Activated naive CD4-positive, alpha-beta T cell treated with anti-CD3 and anti-CD28 coated beads, Interleukin-2, amount 50 U/mL, for 72 hours (primary cell): Measurements from ENCODE around the gene ZNRF1. TPM values are rescaled to one million over a fixed set of nuclear protein-coding genes. Genes with fewer than 3 reads are reported as not detected.
A peak's percentile ranks its signal among the peaks of the same experiment; 100 is the strongest.
"Not testable (repeated sequence)": the region's sequence is repeated elsewhere in the genome, so short reads cannot be mapped to it uniquely, and the experiment has no call there.

Experiments used
- ATAC-seq, 2 donors: fragments of 150-1000 bp; cut with Tn5 transposase; 2 replicates each; pipeline ENCODE4 v1.10.0; 2021; ENCODE audit warnings: mild to moderate bottlenecking in 2 of 2, moderate library complexity in 2 of 2
- DNase-seq, 2 donors: peaks; one replicate each; pipeline ENCODE4 v3.0.0; 2021 to 2022; ENCODE audit warnings: low spot score in 2 of 2
- H3K27ac Mint-ChIP-seq, 2 donors: one replicate each; pipeline ENCODE4 v1.8.0; 2022; ENCODE audit warnings: mild to moderate bottlenecking in 2 of 2, mixed read lengths in 2 of 2
- H3K36me3 Mint-ChIP-seq, 2 donors: one replicate each; pipeline ENCODE4 v1.8.0; 2022; ENCODE audit warnings: mixed read lengths in 2 of 2
- H3K9me3 Mint-ChIP-seq, 2 donors: one replicate each; pipeline ENCODE4 v1.8.0; 2022; ENCODE audit warnings: mixed read lengths in 2 of 2
- total RNA-seq, 2 donors: library from RNA; stranded (reverse); gene quantifications; one replicate each; pipeline ENCODE4 v1.2.3, GENCODE V29; 2022

Gene ZNRF1
- total RNA-seq, 2 donors from 2014 or later, result 20.4 to 45.1 TPM

GRCh38 chr16:75090899-75091298, 92.1 kb downstream of the ZNRF1 start:
- H3K27ac Mint-ChIP-seq, ATAC-seq, H3K9me3 Mint-ChIP-seq, H3K36me3 Mint-ChIP-seq, DNase-seq: not testable (repeated sequence)

DNA sequence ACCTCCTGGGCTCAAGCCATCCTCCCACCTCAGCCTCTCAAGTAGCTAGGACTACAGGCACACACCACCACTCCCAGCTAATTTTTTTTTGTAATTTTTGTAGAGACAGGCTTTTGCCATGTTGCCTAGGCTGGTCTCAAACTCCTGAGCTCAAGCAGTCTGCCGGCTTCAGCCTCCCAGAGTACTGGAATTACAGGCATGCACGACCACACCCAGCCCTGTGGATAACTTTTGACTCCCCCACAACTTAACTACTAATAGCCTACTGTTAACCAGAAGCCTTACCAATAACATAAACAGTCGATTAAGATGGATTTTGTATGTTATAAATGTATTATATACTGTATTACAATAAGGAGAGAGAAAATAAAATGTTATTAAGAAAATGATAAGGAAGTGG, 92.8 kb downstream of the ZNRF1 start:
- H3K36me3 Mint-ChIP-seq, DNase-seq, ATAC-seq, H3K9me3 Mint-ChIP-seq, H3K27ac Mint-ChIP-seq: not testable (repeated sequence)

- ATAC-seq (no peak), DNase-seq (no peak)
- Mint-ChIP-seq H3K36me3 (no peaks in the 10 kb centered on the region), H3K9me3 (no peaks in the 10 kb centered on the region), H3K27ac (peak overlapping the region in 1 of 2 donors; percentile 66)
Observed at GRCh38 chr16:75092777-75093176, 94.0 kb downstream of the ZNRF1 start.

GRCh38 chr16:75093598-75094540, 95.0 kb downstream of the ZNRF1 start:
- no peak for DNase-seq
- Mint-ChIP-seq H3K9me3 (no peaks in the 10 kb centered on the region), H3K36me3 (no peaks in the 10 kb centered on the region), H3K27ac (peak overlapping the region in 1 of 2 donors; percentile 66)
- no peak for ATAC-seq

DNA sequence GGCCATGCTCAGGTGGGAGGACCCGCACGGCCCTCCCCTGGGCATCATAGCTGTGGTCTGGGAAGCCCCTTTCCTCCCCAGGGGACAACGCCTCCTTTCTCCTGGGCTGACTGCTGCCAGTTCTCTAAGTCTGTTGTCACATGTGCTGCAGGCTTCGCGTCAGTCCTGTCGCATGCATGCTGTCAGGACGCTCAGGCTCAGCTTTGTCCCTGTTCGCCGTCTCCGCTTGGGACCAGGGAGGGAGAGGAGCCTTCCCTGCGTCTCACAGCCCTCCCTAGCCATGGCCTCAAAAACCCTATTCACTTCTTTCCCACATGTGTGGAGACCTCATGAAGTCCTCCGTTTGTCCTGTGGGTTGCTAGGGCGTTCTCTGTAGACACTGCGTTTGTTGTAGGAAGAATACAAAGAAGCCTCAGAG, 96.4 kb downstream of the ZNRF1 start:
- DNase-seq (no peak), ATAC-seq (no peak)
- Mint-ChIP-seq H3K36me3 (peaks cover 0 to 2% of the 10 kb centered on the region in 2 donors), H3K9me3 (no peaks in the 10 kb centered on the region), H3K27ac (no peak overlapping the region)

GRCh38 chr16:75096656-75097055, 97.8 kb downstream of the ZNRF1 start:
- Mint-ChIP-seq H3K9me3 (no peaks in the 10 kb centered on the region), H3K27ac (peak overlapping the region; percentile 17 to 45), H3K36me3 (peaks cover 0 to 5% of the 10 kb centered on the region in 2 donors)
- peak in 1 of 2 donors; percentile 12 for ATAC-seq
- DNase-seq, result no peak

GRCh38 chr16:75097191-75097761, 98.5 kb downstream of the ZNRF1 start:
- ATAC-seq (no peak), DNase-seq (no peak)
- Mint-ChIP-seq H3K36me3 (peaks cover 0 to 6% of the 10 kb centered on the region in 2 donors), H3K9me3 (no peaks in the 10 kb centered on the region), H3K27ac (peak overlapping the region; percentile 17 to 60)

DNA sequence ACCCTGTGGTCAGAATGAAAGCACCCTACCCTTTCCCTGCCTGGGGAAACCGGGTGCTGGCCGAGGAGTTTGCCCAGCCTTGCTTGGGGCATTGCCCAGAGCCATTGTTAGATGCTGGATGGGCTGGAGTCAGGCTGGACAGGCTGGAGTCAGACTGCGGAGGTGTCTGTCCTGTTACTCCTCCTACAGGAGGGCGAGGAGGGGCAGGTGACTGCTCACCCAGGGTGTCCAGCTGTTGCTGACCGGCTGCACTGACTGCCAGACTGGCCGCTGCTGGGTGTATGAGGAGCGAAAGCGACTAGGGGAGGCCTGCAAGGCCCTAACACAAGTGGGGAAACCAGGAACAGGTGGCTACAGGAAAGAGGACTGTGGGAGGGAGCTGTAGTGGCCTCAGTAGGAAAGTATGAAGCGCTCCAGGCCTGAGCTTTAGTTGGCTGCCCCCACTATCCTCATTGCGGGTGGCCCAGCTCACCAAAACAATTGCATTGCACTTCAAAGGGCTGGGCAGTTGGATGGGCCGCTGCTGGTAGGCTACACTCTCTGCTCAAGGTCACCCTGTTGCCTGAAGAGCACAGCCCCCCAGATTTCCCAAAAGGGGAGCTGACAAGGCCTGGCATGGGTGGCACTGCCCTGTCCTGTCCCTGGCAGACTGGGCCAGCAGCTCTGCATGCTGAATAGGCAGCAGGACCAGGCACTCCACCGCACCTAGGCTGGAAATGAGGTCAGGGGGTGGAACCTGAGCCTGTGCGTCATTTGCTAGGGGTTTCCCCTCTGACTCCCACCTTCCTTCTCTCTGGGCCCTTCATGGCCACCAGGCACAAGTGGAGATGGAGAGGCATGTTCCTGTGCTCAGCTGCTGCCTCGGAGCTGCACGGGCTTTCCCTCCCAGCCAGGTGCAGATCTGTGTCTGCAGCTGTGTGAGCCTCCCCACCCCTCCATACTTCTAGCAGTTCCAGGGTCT, 99.4 kb downstream of the ZNRF1 start:
- peaks cover 0 to 15% of the 10 kb centered on the region in 2 donors for H3K36me3 Mint-ChIP-seq
- peak; percentile 93 to 96 for ATAC-seq

GRCh38 chr16:75099075-75099667, 100.3 kb downstream of the ZNRF1 start:
- DNase-seq (peak in 1 of 2 donors; percentile 53), ATAC-seq (peak in 1 of 2 donors; percentile 0)
- peaks cover 0 to 21% of the 10 kb centered on the region in 2 donors for H3K36me3 Mint-ChIP-seq
- no peaks in the 10 kb centered on the region for H3K9me3 Mint-ChIP-seq
- H3K27ac Mint-ChIP-seq, result peak overlapping the region; percentile 79 to 84

More for the DNA sequence above, 99.4 kb downstream of the ZNRF1 start:
- Mint-ChIP-seq H3K9me3 (no peaks in the 10 kb centered on the region), H3K27ac (peak overlapping the region; percentile 79 to 84)
- peak; percentile 66 to 77 for DNase-seq

DNA sequence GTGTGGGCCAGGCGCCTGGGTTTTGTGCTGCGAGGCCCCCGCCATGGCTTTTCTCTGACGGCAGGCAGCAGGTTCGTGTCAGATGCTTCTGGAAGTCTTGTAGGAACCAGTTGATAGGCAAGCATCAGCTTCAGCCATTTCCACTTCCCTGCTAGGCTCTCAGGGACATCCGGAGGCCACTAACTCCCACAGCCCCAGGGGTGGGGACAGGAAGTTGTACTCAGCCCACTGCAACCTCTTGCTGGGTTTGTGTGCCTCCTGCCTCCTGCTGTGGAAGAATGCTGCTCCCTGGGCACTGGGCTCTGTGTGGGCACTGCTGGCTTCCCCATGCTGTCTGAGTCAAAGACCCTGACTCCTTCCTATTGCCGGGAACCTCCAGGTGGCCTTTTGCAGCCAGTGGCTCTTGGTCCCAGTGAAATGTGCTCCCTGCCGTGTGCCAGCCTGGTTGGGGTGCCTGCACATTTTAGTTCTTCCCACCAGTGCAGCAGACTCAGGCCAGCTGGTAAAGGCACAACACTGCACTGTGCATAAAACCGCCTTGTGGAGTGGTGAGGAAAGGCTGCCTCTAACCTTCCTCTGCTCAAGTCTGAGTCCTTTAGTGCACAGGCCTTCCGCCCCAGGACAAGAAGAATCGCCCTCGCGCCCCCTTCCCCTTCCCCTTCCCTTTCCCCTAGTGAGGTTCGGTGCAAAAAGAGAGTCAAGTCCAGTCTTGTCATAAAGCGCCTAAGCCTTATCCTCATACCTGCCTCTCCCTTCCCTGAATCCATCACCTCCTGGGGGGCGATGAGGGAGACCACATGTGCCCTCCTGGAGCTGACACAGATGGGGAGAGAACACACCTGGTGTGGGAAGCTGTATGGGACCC, 101.1 kb downstream of the ZNRF1 start:
- peak in 1 of 2 donors; percentile 57 for DNase-seq
- H3K9me3 Mint-ChIP-seq, result no peaks in the 10 kb centered on the region
- peaks cover 0 to 29% of the 10 kb centered on the region in 2 donors for H3K36me3 Mint-ChIP-seq
- peak; percentile 38 to 46 for ATAC-seq
- peak overlapping the region; percentile 68 to 74 for H3K27ac Mint-ChIP-seq

DNA sequence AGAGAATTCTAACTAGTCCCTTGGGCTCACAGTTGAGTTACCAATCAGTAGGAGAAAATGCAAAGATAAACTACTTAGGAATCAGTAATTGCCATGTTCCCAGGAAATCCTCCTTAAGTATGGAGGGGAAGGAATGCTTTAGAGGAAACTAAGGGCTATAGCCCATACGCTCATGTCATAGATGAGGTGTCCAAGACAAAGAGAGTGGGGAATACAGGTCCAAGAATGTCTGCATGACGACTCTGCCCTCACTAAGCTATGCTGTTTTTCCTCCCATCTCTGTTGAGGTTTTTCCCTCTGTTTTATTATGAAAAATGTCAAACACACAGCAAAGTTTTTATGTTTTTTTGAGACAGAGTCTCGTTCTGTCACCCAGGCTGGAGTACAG, 101.8 kb downstream of the ZNRF1 start:
- H3K9me3 Mint-ChIP-seq, result no peaks in the 10 kb centered on the region
- ATAC-seq, result no peak
- peak overlapping the region; percentile 33 to 68 for H3K27ac Mint-ChIP-seq

GRCh38 chr16:75101635-75102034, 102.8 kb downstream of the ZNRF1 start:
- Mint-ChIP-seq H3K9me3 (no peaks in the 10 kb centered on the region), H3K36me3 (peaks cover 0 to 43% of the 10 kb centered on the region in 2 donors), H3K27ac (no peak overlapping the region)
- no peak for DNase-seq
- ATAC-seq, result no peak

More for the DNA sequence above, 101.8 kb downstream of the ZNRF1 start:
- DNase-seq, result no peak
- H3K36me3 Mint-ChIP-seq, result peaks cover 0 to 35% of the 10 kb centered on the region in 2 donors

- ATAC-seq (no peak), DNase-seq (peak in 1 of 2 donors; percentile 34)
- H3K27ac Mint-ChIP-seq, result no peak overlapping the region
- no peaks in the 10 kb centered on the region for H3K9me3 Mint-ChIP-seq
- H3K36me3 Mint-ChIP-seq, result peaks cover 0 to 51% of the 10 kb centered on the region in 2 donors
Observed at GRCh38 chr16:75102595-75102994, 103.8 kb downstream of the ZNRF1 start.

DNA sequence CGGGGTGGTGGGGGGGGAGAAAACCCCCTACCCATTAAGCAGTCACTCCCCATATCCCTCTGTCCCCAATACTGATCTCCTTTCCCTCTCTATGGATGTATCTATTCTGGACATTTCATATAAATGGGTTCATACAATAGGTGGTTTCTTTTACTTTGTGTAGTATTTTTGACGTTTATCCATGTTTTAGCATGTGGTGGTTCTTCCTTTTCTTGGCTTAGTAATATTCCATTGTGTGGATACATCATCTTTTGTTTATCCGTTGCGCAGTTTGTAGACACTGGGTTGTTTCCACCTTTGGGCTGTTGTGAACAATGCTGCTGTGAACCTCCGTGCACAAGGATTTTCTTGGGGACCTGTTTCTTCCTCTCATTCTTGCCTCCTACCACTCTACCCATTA, 105.2 kb downstream of the ZNRF1 start:
- Mint-ChIP-seq H3K36me3 (peaks cover 0 to 63% of the 10 kb centered on the region in 2 donors), H3K27ac (no peak overlapping the region), H3K9me3 (no peaks in the 10 kb centered on the region)
- no peak for DNase-seq
- no peak for ATAC-seq

- Mint-ChIP-seq H3K36me3 (peaks cover 0 to 71% of the 10 kb centered on the region in 2 donors), H3K27ac (no peak overlapping the region), H3K9me3 (no peaks in the 10 kb centered on the region)
- no peak for ATAC-seq
- DNase-seq, result no peak
Observed at GRCh38 chr16:75104836-75105235, 106.0 kb downstream of the ZNRF1 start.
